Cortex of kidney (tissue), 1 donor: ENCODE data around the gene CRYGA.
"Not testable (repeated sequence)": the region's sequence is repeated elsewhere in the genome, so short reads cannot be mapped to it uniquely, and the experiment has no call there.

Experiments
- DNase-seq: peaks from one replicate; lab custom pipeline; 2025; lab: John Stamatoyannopoulos, UW

Gene CRYGA

GRCh38 chr2:208164951-208165755 lies 1.8 kb upstream of the CRYGA start:
- no peak for DNase-seq

DNA sequence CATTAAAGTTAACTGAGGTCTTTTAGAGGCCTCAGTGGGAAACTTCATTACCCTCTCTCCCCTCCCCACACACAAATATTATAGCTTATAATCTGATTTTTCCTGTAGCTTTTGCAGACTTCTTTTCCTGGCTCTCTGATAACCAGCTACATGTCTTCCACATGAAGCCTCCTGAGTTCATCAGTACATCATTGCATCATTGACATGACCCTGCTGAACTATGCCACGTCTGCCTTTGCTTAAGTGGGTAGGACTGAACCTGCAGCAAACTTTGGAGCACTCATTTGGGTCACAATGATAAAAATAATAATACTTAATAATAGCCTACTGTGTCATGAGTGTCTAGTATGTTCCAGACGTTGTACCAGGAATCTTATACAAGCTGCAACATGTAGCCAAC lies 7.0 kb downstream of the CRYGA start:
- no peak for DNase-seq

DNA sequence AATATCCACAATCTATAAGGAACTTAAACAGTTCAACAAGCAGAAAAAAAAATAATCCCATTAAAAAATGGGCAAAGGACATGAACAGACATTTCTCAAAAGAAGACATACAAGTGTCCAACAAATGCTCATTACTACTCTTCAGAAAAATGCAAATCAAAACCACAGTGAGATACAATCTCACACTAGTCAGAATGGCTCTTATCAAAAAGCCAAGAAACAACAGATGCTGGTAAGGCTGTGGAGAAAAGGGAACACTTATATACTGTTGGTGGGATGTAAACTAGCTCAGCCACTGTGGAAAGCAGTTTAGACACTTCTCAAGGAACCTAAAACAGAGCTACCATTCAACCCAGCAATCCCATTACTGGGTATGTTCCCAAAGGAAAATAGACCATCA lies 10.2 kb downstream of the CRYGA start:
- no peak for DNase-seq

DNA sequence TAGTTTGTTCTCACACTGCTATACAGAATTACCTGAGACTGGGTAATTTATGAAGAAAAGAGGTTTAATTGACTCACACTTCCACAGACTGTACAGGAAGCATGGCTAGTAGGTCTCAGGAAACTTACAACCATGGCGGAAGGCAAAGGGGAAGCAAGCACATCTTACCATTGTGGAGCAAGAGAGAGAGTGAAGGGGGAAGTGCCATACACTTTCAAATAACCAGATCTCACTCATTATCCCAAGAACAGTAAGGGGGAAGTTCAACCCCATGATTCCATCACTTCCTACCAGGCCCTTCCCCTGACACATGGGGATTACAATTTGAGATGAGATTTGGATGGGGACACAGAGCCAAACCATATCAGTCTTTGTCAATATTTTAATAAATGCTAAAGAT lies 12.4 kb downstream of the CRYGA start:
- DNase-seq, result no peak

DNA sequence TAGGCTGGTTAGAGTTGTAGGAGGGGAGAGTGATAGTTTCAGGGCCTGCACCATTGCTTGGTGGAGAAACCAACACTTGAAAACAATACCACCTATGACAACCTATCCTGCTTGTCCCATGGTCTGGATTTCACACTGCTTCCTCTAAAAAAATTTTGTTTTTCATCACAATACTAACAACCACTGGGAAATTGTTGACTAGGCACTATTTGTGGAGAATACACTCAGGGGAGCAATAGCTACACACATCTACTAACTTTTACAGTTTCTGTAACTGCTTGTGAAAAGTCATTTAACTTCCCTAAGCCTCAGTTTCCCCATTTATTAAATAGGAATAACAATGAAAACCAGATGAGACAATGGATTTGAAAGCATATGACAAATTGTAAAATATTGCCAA lies 13.3 kb downstream of the CRYGA start:
- no peak for DNase-seq

DNA sequence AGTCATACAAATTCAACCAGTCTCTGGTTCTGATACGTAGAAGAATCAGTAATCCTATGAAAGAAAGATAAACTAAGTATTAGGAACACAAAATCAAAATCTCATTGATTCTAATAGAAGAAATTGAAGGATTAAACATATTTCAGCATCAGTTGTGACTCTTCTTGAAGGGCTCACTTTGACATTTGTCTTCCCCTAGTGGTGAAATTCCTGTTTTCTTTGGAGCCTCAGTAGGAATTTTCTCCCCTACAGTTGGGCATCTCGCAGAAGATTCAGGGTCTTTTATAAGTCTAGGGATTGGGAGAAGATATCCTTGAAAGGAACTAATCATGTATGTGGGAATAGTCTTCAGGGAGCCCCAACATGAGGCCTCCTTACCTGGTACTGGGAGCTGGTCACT lies 14.6 kb downstream of the CRYGA start:
- DNase-seq, result no peak

GRCh38 chr2:208147759-208148158 lies 15.6 kb downstream of the CRYGA start:
- DNase-seq, result no peak

DNA sequence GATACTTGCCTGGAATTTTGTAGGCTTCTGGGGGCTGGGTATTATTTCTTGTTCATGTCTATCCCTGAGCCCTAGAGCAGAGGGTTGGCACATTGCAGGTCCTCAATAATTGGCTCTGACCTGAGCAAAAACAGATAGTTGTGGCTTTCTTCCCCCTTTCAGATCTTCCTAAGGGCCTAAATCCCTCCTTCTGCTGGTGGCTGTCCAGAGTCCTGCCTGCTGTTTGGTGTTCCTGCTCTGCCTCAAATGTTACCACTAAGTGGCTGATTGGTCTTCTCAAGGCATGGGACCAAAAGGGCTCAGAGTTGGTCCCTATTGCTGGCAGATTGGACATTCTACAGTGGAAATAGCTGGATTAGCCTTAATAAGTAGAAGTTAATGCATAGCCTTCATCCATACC lies 16.4 kb downstream of the CRYGA start:
- DNase-seq, result no peak

DNA sequence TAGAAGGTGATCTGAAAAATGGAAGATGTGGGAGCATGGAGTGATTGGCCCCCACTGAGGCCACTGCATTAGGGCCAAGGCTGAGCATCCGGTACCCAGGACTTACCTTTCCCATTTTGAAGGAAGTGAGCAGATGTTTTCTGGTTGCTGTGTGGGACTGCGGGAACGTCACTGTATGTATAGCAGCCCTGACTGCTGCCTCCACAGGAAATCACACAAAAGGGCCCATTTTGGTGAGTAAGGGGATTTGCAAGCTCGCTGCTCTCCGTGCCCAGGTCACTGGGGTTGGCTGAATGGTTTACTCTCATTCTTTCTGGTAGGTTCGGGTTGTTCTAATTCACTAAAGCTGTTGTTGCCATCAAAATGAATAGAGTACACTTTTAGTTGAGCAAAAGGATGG lies 17.4 kb downstream of the CRYGA start, which contains the start of gene CRYGB:
TSS of gene CRYGB (minus strand) at position 153 of the 400 bp plus-strand sequence. CDS start at position 115, 38 bp downstream.
- DNase-seq, result no peak

GRCh38 chr2:208142925-208143799 lies 20.2 kb downstream of the CRYGA start:
- DNase-seq, result no peak

DNA sequence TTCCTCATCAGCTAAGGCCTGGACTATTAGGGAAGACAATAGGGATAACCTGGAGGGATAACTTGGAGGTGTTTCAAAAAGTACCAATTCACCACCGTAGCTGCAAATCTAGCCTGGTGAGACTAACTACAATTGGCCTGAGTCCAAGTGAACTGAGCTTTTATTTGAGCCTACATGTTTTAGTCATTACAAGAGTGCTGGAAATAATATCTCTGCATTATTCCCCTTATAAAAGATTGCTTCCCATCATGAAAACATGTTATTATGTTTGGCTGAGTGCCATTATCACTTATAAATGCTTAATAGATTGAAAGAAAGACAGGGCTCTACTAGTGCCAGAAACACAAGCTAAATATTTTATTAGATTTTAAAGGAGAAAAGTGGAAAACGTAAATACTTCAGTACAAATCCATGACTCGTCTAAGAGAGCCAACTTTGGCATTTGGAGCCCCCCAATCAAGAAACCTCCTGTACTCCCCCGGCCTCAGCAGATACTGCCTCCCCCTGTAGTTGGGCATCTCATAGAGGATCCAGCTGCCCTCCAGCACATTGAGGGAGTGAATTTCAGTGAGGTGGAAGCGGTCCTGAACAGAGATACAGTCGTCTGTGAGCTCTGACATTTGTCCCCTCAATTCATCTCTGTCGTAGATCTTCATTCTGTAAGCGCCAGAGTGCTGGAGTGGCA lies 21.0 kb downstream of the CRYGA start:
- DNase-seq, result no peak

GRCh38 chr2:208139447-208139846 lies 23.9 kb downstream of the CRYGA start:
- DNase-seq, result no peak

- DNase-seq, result not testable (repeated sequence)
Measured at GRCh38 chr2:208138334-208138733, 25.1 kb downstream of the CRYGA start.

DNA sequence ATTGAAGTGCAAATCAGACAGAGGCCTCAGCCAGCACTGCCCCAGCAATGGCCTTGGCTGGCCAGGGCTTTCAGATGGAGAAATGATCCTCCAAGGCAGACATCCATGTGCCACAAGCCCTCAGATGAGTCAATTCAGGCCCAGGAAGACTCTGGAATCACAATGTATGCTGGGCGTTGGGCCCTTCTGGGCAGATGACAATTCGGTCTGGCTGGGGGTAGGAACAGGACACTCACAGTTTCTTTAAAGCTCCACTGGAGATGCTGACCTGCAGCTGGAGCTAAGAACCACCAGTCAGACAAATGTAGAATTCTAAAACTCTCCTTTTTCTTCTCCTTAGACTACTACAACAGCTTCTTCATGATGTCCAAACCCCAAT lies 26.7 kb downstream of the CRYGA start:
- no peak for DNase-seq

DNA sequence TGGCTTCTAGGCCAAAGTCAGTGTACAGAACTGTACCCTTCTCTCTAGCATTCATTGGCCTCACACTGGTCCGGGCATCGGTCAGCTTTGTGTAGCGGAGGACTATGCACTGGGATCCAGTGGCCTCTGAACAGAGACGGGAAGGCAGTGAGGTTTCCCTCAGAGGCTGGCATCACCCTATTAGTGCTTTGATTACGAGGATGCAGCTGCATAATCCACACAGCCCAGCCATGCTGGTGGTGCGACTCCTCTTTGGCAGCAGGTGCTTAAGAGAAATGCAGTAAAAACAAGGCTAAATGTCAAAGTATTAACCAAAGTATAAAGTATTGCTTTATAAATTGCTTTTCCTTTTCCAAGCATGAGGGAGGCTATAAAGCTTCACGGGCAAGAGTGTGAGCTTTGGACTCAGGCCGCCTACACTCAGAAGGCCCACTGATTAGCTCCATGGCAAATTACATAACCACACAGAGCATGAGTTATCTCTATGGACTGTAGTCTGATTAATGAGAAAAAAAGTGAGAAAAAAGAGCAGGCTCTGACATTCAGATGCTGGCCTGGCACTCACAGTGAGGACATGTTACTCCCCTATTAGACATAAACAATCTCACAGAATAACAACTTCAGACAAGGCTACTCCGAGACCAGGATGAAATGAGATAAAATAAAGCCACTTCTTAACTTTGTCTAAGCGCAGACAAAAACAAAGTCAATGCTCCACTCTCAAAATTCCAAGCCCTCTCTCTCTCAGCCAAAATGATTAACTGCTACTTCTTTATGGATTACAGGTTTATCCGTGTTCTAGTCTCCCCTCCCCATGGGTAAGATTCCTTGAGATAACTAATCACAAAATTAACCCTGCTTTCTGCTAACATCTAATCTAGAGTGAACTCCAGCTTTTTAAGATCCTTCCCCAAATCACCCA lies 27.3 kb downstream of the CRYGA start:
- no peak for DNase-seq

DNA sequence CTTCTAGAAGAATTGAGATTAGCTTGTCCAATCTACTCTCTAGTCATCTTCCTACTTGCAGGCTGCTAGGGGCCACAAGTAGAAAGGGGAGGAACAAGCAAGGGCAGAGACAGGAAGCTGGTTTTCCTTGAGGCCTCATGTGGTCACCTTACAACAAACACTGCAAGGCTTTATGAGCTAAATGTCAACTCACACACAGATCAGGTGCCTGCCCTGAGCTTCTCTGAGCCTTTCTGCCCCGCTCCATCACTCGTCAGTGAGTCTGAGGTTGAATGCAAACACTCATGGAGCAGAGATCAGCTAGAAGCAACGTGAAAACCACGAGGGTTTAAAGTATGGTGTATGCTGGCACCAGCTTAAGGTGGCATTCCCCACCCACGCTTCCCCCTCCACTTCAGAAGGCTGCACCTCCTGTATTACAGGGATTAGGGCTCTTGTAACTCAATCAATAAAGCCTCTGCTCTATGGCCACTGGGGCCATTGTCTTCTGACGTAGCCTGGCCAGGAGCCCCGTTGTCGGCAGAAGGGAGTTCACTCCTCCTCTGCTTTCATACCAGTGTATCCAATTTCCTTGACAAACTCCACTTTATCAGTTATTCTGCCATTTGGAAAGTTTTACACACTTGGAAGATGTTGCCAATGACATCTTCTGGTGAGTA lies 28.3 kb downstream of the CRYGA start:
- DNase-seq, result no peak

DNA sequence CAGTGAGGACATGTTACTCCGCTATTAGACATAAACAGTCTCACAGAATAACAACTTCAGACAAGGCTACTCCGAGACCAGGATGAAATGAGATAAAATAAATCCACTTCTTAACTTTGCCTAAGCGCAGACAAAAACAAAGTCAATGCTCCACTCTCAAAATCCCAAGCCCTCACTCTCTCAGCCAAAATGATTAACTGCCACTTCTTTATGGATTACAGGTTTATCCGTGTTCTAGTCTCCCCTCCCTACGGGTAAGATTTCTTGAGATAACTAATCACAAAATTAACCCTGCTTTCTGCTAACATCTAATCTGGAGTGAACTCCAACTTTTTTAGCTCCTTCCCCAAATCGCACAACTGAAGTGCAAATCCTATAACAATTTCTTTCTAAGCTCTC lies 32.7 kb downstream of the CRYGA start:
- DNase-seq, result no peak

GRCh38 chr2:208129744-208130711 lies 33.4 kb downstream of the CRYGA start, which contains the start of gene CRYGC:
CRYGC (minus strand) TSS chr2:208129828; CDS start chr2:208129792, 36 bp downstream.
- no peak for DNase-seq

DNA sequence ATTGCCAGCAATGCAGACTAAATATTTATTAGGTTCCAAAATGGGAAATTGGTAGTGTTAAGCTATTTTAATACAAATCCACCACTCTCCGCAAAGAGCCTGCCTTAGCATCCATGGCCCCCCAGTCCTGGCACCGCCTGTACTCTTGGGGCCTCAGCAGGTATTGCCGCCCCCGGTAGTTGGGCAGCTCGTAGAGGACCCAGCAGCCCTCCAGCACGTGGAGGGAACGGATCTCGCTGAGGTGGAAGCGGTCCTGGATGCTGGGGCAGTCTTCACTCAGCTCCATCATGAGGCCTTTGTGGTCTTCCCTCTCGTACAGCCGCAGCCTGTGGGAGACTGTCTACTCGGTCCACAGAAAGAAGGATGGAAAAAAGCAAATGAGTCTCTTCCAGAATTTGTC lies 35.3 kb downstream of the CRYGA start:
- no peak for DNase-seq

DNA sequence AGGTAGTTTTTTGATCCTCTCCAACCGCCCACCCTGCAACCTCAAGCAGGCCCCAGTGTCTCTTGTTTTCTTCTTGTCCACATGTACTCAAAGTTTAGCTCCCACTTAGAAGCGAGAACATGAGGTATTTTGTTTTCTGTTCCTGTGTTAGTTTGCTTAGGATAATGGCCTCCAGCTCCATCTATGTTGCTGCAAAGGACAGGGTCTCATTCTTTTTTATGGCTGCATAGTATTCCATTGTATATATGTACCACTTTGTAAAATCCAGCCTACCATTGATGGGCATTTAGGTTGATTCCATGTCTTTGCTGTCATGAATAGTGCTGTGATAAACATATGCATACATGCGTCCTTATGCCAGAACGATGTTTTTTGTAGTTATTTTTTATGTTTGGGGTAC lies 36.3 kb downstream of the CRYGA start:
- DNase-seq, result no peak
